ENCODE measurements around the gene REXO5.

REXO5 gene

DNA sequence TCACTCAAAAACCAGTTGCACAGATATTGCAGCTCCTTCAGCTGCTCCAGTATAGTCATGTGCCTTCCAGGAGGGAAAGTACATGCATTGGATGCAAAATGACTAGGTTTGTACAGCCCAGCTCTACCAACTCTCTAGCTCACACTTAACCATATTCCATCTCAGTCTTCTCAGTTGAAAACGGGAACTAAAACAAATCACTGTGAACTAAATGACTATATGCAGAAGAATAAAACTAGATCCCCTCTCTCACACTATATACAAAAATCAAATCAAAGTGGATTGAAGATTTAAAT lies 69.0 kb downstream of the REXO5 start:
- ChIA-PET POLR2A (no interaction called here), CTCF (interaction anchor here (0.6 to 2.0 kb wide), 4 partner anchors 9 to 27 kb away, joined by 3 to 4 read pairs (median 4); no protein-coding TSS in a partner anchor)
- Histone ChIP-seq H3K4me1 (ENCODE audit: control insufficient read depth, insufficient read depth, low read length) (peaks cover 8% of the 10 kb centered on the region; the same call in 1 of the 2 replicates), H3K4me3 (ENCODE audit: low read depth, low read length) (no peak overlapping the region), H3K27ac (ENCODE audit: extremely low read depth, low read depth, low read length) (no peak overlapping the region), H3K36me3 (ENCODE audit: control insufficient read depth in 2 of 2, insufficient read depth in 1 of 2, low read length in 2 of 2) (no peaks in the 10 kb centered on the region), H3K9me3 (ENCODE audit: control insufficient read depth, insufficient read depth, low read depth, low read length) (no peaks in the 10 kb centered on the region)
- TF ChIP-seq ZBTB48 (tag by site-specific recombination; IDR thresholded peaks at IDR 0.05) (no peak), TCF7L2 (IDR thresholded peaks at IDR 0.05; ENCODE audit: borderline replicate concordance, low read depth, low read length) (no peak), YY2 (tag by site-specific recombination; IDR thresholded peaks at IDR 0.05) (no peak), SP2 (tag by site-specific recombination; IDR thresholded peaks at IDR 0.05) (no peak), ZNF292 (tag by site-specific recombination; IDR thresholded peaks at IDR 0.05; ENCODE audit: borderline replicate concordance, low read depth) (no peak), ZNF768 (tag by site-specific recombination; IDR thresholded peaks at IDR 0.05) (no peak), GLI2 (tag by site-specific recombination; IDR thresholded peaks at IDR 0.05; ENCODE audit: borderline replicate concordance, low read depth) (no peak)
- TF ChIP-seq, protein P1, sequence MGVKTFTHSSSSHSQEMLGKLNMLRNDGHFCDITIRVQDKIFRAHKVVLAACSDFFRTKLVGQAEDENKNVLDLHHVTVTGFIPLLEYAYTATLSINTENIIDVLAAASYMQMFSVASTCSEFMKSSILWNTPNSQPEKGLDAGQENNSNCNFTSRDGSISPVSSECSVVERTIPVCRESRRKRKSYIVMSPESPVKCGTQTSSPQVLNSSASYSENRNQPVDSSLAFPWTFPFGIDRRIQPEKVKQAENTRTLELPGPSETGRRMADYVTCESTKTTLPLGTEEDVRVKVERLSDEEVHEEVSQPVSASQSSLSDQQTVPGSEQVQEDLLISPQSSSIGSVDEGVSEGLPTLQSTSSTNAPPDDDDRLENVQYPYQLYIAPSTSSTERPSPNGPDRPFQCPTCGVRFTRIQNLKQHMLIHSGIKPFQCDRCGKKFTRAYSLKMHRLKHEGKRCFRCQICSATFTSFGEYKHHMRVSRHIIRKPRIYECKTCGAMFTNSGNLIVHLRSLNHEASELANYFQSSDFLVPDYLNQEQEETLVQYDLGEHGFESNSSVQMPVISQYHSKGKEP (tag by site-specific recombination; IDR thresholded peaks at IDR 0.05) = no peak

DNA sequence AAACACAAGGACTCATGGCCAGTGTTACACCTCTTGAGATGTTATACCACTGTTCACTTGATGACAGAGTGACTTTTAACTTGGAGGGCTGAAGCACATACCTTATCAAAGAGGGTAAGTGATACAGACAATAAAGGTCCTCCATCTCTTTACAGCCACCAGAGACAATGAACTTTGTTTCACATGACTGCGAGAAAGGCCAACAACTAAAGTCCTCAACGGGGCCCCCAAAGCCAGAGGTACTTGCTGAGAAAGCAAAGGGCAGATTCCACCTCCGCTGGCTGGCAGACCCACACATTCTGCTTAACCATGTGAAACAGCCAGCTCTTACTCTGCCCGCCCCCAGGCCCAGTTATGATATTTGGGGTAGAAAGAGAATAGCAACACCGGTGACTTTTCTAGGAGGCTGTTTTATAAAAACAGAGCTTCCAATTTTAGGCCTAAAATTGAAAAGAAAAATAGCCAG lies 72.4 kb downstream of the REXO5 start:
- POLR2A ChIA-PET = interaction anchor here (0.6 to 0.7 kb wide), 2 partner anchors 12 to 22 kb away, joined by 4 to 6 read pairs; partner anchors contain the start of genes DCUN1D3 and LYRM1
- Histone ChIP-seq H3K4me3 (ENCODE audit: low read depth, low read length) (no peak overlapping the region), H3K27ac (ENCODE audit: extremely low read depth, low read depth, low read length) (no peak overlapping the region), H3K36me3 (ENCODE audit: control insufficient read depth in 2 of 2, insufficient read depth in 1 of 2, low read length in 2 of 2) (no peaks in the 10 kb centered on the region), H3K4me1 (ENCODE audit: control insufficient read depth, insufficient read depth, low read length) (peaks cover 8% of the 10 kb centered on the region; the same call in 1 of the 2 replicates), H3K9me3 (ENCODE audit: control insufficient read depth, insufficient read depth, low read depth, low read length) (no peaks in the 10 kb centered on the region)
- 0 out of 2 replicates have a peak, but pooled peaks have one; percentile 27 for TF ChIP-seq EGR2 (tag by site-specific recombination; IDR thresholded peaks at IDR 0.05; ENCODE audit: low read depth)
- TF ChIP-seq ZFHX2 (tag by site-specific recombination; conservative IDR thresholded peaks at IDR 0.05) = peak; percentile 32
- TF ChIP-seq HOXA7 (CRISPR knock-in tag; IDR thresholded peaks at IDR 0.05; ENCODE audit: borderline replicate concordance) = no peak
- CTCF ChIA-PET = no interaction called here

DNA sequence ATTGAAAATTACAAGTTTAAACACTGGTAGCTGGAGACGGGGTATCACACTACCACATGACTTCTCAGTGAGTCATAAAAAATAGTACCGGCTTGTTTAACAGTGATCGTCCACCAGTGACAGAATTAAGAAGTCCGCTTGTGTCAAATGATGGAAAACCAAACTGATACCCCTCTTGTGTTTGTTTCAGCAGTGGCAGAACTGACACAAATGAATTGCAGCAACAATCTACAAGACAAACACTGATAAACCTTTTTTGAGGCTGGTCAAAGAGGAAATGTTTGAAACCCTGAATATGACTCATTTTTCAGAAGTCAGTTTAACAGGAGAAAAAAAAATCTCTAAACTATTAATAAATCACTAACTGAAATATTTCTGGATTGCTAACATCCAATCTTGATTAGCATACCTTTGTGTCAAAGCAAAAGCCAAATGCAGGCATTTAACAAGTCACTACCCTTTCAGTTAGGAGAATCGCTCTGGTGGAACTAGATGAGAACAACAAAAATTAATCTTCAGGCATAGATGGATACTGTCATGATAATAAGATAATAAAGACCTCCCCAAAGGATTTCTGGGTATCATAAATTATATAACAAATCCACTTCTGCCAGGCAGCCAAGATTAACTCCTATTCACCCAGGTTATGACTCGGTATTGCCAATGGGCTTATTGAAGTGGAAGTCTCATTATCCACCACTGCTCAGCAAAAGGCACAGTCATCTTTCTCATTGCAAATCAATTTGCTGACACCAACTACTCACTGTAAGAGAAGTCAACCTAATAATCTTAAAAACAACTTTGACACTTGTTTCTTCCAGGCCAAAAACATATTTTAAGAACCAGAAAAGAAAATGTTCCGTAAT lies 73.1 kb downstream of the REXO5 start:
- Histone ChIP-seq H3K9me3 (ENCODE audit: control insufficient read depth, insufficient read depth, low read depth, low read length) (no peaks in the 10 kb centered on the region), H3K4me1 (ENCODE audit: control insufficient read depth, insufficient read depth, low read length) (peaks cover 8% of the 10 kb centered on the region; the same call in 1 of the 2 replicates), H3K36me3 (ENCODE audit: control insufficient read depth in 2 of 2, insufficient read depth in 1 of 2, low read length in 2 of 2) (no peaks in the 10 kb centered on the region), H3K27ac (ENCODE audit: extremely low read depth, low read depth, low read length) (no peak overlapping the region), H3K4me3 (ENCODE audit: low read depth, low read length) (no peak overlapping the region)
- CTCF ChIA-PET = interaction anchor here (0.7 kb wide), 1 partner anchor 9 kb away, joined by 4 read pairs; no protein-coding TSS in a partner anchor
- TF ChIP-seq ZIC2 (tag by site-specific recombination; IDR thresholded peaks at IDR 0.05) = no peak
- peak; percentile 40 for TF ChIP-seq ZNF335 (tag by site-specific recombination; conservative IDR thresholded peaks at IDR 0.05)
- POLR2A ChIA-PET = interaction anchor here (0.7 kb wide), 1 partner anchor 21 kb away, joined by 4 read pairs; the partner anchor contains the start of genes DCUN1D3 and LYRM1

DNA sequence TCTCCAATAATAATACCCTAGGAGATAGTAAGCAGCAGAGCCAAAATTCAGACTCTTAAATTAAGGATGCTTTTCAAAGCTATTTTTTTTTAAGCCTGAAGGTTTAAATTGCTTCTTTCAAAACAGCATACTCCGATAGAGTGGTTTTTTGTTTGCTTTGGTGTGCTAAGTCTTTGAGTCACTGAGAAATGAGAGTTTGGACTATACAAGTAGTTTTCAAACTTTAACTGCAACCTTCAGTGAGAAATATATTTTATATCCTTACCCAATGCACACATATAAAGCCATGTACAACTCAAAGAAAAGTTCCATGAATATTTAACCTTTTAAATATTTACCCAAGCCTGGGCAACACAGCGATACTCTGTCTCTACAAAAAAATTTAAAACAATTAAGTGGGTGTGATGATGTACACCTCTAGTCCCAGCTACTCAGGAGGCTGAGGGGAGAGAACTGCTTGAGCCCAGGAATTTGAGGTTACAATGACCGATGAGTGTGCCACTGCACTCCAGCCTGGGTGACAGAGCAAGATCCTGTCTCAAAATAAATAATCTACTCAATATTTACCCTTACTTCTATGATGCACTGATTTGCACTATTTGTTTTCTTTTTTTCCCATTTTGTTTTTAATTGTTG lies 74.7 kb downstream of the REXO5 start:
- H3K36me3 ChIP-seq (ENCODE audit: control insufficient read depth in 2 of 2, insufficient read depth in 1 of 2, low read length in 2 of 2) = no peaks in the 10 kb centered on the region
- H3K4me1 ChIP-seq (ENCODE audit: control insufficient read depth, insufficient read depth, low read length) = peaks cover 8% of the 10 kb centered on the region; the same call in 1 of the 2 replicates
- H3K27ac ChIP-seq (ENCODE audit: extremely low read depth, low read depth, low read length) = no peak overlapping the region
- ChIA-PET POLR2A (no interaction called here), CTCF (interaction anchor here (0.6 kb wide), 1 partner anchor 73 kb away, joined by 3 read pairs; no protein-coding TSS in a partner anchor)
- no peaks in the 10 kb centered on the region for H3K9me3 ChIP-seq (ENCODE audit: control insufficient read depth, insufficient read depth, low read depth, low read length)
- no peak overlapping the region for H3K4me3 ChIP-seq (ENCODE audit: low read depth, low read length)
- TF ChIP-seq ZNF416 (tag by site-specific recombination; IDR thresholded peaks at IDR 0.05) (no peak), ZNF221 (tag by site-specific recombination; IDR thresholded peaks at IDR 0.05; ENCODE audit: borderline replicate concordance) (no peak), ZNF133 (tag by site-specific recombination; IDR thresholded peaks at IDR 0.05) (no peak), ZBTB1 (tag by site-specific recombination; IDR thresholded peaks at IDR 0.05) (no peak), ZNF391 (tag by site-specific recombination; IDR thresholded peaks at IDR 0.05; ENCODE audit: borderline replicate concordance, low read depth) (no peak), ZBTB7A (tag by site-specific recombination; IDR thresholded peaks at IDR 0.05; ENCODE audit: low read depth) (no peak), ZNF677 (tag by site-specific recombination; IDR thresholded peaks at IDR 0.05) (no peak)
- TF ChIP-seq, protein P2, sequence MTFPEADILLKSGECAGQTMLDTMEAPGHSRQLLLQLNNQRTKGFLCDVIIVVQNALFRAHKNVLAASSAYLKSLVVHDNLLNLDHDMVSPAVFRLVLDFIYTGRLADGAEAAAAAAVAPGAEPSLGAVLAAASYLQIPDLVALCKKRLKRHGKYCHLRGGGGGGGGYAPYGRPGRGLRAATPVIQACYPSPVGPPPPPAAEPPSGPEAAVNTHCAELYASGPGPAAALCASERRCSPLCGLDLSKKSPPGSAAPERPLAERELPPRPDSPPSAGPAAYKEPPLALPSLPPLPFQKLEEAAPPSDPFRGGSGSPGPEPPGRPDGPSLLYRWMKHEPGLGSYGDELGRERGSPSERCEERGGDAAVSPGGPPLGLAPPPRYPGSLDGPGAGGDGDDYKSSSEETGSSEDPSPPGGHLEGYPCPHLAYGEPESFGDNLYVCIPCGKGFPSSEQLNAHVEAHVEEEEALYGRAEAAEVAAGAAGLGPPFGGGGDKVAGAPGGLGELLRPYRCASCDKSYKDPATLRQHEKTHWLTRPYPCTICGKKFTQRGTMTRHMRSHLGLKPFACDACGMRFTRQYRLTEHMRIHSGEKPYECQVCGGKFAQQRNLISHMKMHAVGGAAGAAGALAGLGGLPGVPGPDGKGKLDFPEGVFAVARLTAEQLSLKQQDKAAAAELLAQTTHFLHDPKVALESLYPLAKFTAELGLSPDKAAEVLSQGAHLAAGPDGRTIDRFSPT (tag by site-specific recombination; IDR thresholded peaks at IDR 0.05) = no peak
- TF ChIP-seq, protein P1 (tag by site-specific recombination; IDR thresholded peaks at IDR 0.05) = no peak
